IMR-90 (cell line): ENCODE measurements around the gene TMEM237.

Source experiments
- CTCF ChIP-seq: conservative IDR thresholded peaks from 2 replicates; pipeline ENCODE4 v1.5.1; 2012; ENCODE audit warnings: mild to moderate bottlenecking, low read depth, low read length, improper control_type of control experiment
- MAZ ChIP-seq: IDR thresholded peaks from 2 replicates; pipeline ENCODE4 v1.6.1; 2012; ENCODE audit warnings: low read depth, mild to moderate bottlenecking, low read length, improper control_type of control experiment, moderate library complexity, borderline replicate concordance

GRCh38 chr2:201678401-201678800 lies 35.1 kb upstream of the TMEM237 start:
- TF ChIP-seq CTCF: no peak
- TF ChIP-seq MAZ: no peak
